ENCODE measurements around the gene HOXB3.

HOXB3 gene

DNA sequence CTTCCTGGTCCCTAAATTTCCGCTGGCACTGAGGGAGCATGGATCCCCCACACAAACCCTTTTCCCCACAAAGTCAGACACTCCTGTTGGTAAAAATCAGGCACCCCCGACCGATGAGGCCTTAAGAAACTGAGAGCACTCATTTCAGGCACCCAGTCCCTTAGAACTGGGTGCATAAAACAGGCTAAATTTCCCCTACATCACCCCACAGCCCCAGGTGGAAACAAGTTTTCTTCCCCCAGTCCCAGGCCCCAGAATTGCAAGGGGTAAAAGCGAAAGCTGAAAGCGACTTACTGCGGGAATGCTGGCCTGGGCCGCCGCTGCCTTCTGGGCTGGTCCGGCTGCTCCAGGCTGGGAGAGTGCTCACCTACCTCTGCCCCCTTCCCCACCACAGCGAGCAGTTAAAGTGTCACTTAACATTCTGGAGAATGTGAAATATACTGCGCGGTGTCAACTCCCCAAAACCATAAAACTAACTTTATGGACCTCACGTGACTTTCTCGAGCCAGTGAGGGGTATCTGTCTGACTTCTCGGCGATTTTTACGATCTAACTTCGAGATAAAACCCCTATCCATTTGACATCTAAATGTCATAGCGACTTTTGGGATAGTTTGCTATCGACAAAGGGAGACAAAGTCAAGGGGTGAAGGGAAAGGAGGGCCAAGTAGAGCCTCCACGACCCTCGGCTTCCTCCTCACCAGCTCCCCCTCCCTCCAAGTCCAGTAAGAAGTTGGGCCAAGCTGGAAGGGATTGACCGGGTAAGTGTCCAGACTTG lies at the start of gene HOXB3:
HOXB3 (minus strand) TSS at position 411 of the 776 bp plus-strand sequence. CDS start 37,767 bp downstream, outside the sequence.
- no peak for DNase-seq

DNA sequence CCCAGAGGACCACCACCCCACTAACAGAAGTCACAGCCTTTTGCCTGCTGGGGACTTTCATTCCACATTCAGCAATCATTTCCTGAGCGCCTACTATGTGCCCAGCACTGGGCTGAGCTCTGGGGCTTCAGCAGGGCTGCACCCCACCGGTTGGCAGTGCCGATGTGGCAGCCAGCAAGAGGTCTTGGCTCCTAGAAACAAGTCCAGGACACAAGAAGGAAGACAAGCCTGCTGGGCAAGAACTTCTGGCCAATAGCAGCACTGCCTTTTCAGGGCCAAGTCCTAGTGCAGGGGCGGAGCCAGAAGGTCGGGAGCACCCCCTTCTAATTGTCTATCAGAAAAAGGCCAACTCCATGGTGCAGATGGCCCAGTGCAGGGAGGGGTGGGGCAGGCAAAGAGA lies 49.1 kb upstream of the HOXB3 start:
- DNase-seq = no peak

DNA sequence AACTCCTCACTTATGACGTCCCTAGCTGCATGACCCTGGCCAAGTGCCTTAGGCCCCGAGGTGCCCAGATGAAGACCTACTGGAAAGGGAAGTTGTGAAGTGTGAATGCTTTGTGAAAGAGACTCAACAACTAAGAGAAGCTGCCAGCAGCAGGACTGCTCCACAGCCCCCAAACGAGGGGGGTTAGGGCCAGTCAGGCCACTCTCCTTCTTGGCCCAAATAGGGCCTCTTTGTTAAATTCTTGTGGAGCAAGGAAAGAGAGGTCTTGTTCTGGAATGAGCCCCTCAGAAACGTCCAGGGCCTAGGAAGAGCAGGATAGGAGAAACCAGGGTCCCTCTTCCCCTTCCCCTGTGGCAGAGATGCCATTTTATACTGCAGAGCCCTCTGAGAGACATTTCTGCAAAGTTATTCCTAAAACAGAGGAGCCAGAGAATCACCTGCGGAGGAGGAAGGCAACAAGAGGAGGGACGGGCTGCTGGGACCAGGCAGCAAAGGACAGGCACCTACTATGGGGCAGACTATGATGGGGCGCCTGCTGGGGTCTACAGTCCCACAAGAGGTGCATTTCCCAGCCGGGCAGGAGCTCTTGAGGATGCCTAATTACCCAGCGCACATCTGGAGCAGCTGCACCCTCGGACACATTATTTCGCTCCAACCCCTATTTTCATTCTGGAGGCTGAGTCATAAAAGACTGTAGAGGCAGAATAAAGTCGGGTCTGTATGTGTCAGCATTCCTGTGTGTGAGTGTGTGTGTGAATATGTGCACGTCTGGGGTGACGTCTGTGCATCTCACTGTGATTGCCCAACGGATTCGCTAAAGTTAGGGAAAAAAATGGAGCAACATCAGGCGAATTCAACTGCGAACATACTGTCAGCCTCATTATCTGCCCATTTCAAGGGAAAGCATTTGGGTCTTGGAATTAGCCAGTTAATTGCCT lies 47.6 kb upstream of the HOXB3 start:
- DNase-seq = no peak

DNA sequence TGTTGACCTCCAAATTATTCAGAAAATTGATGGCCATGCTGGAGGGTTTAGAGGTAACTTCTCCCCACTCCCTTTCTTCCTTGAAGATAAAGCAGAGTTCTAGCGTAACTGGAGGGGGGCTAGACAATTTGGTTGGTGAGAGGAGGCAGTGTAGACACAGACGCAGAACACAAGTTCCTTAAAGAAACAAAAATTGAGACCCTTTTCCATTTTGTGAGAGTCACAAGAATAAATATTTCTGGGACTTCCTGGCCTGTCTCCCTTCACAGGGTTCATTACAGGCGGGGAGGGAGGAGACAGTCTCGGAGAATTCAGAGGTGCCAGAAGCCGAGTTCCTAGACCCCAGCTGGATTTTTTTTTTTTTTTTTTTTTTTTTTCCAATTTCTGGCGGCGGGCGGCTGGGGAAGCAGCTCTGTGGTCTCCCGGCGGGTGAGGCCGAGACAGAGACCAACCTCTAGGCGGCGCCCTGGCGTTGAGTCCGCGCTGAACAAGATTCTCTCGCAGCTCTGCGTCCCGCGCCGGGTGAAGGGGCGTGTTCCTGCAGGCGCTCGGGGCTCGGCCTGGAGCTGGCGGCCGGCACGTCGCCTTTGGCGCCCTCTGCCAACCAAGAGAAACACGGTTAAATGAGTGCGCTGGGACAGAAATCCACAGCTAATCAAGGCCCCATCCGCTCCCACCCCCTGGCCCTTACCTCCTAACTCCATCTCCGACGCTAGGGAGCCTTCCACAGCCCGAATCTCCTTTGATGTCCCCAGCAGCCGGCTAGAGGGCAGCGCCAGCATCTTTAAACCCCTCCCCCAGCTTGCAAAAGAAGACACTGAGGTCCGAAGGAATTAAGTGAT lies 46.4 kb upstream of the HOXB3 start:
- peak; percentile 43 for DNase-seq

DNA sequence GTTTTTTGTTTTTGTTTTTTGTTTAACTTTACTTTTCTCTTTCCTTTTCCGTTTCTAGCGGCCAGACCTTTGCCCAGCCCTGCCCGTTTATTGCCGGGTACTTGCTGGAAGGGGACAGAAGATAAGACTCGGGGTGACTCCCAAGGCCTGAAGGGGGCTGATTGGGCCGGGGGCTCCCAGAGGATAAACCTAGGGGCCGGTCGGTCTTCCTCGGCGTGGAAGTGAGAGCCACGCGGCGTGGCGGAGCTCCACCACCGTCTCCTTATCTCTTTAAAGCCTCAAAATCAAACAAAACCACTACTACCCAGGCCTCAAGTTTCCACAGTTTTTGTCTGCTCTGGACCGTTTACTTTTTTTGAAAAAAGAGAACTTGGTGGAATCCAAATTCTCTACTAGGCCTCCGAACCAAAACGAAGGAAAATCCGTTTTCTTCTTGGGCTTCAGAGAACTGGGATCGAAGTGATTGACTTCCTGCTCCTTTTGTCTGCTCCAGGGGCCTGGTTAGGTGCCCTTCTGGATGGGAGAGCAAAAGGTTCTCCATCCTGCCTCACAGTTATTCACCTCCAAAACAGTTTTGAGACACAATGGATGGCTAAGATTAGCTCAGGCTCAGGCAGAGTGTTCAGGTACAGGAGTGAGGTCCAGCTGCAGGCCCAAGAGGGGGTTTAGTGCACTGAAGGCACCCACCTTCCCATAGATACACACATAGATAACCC lies 44.6 kb upstream of the HOXB3 start:
- DNase-seq = no peak

DNA sequence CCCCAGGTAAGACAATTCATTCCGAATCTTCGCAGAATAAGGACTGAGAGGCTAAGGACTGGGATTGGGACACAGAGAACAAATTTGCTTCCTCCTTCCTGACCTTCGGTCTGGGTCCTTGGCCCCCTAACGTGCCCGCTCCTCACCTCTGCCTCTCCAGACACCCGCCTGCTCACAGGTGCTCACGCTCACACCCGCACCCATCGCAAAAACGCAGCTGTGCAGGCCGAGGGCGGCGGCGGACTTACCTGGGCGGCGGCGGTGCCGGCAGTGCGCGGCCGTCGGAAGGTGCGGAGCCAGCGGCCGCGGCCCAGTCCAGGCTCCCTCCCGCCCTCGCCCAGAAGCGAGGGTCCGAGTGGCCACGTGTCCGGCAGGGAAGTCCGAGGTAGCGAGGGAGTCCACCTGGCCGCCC lies 43.2 kb upstream of the HOXB3 start:
- DNase-seq = no peak

DNA sequence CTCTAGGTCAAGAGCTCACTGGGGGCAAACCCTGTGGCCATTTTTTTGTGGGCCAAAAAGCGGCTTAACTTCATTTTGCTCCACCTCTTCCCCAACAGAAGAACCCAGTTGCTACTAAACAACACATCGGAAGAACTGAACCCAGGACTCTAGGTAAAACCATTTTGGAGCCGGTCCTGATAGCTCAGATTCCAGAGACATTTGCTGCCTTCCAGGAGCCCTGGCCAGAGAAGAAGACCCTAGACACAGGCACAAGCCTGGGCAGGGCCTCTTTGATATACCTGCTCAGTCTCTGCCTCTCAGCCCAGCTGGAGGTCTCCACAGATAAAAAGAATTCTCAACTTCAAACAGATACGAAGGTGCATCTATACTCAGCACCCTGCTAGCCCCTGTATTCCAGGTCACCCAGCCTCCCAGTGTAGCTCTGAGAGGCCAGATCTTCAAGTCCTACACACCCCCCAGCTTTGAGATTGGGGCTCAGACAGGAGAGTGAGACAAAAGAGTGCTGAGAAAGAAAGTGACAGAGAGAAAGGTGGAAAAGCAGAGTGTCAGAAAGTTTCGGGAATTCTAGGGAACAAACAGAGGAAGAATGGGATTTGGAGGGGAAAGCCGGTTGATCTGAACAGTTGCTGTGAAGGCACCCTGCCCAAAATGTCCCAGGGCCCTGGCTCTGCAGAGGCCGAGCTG lies 42.7 kb upstream of the HOXB3 start:
- no peak for DNase-seq

DNA sequence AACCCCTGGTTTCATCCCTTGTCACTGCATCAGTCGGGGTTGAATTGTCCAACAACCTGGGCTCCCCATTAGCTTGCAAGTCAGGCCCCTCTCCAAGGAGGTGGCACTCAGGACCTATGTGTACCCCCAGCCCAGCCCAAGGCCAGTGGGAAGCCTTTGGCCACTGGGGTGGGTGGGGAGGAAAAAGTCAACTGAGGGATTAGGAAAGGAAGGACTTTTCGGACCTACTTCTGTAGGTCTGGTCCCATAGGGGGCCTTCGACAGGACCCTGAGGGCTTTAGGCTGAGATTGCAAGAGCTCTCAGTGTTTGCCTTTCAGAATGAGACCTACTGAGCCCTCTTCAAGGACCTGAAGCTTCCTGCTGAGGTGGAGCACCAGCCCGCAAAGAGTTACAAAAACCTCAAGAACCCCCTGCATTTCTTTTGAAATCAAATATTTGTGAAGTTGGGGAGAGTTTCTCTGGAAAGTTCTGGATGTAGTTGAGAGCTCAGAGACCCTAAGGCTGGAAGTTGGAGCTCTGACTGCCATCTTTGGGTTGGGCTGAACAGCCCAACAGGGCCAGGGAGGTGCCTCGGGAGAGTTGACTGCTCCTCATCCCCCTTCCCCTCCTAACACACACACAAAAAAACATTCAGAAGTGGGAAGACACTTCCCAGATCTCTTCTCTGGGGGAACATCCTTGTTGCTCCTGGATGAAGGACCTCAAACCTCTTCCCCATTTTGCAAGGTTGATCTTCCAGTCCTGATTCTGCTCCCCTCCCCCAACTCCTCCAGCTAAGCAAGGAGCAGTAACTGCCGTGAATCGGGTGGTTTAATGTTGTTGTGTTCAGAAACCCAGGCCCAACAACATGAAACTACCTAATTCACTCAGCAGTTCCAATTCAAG lies 41.9 kb upstream of the HOXB3 start:
- no peak for DNase-seq

DNA sequence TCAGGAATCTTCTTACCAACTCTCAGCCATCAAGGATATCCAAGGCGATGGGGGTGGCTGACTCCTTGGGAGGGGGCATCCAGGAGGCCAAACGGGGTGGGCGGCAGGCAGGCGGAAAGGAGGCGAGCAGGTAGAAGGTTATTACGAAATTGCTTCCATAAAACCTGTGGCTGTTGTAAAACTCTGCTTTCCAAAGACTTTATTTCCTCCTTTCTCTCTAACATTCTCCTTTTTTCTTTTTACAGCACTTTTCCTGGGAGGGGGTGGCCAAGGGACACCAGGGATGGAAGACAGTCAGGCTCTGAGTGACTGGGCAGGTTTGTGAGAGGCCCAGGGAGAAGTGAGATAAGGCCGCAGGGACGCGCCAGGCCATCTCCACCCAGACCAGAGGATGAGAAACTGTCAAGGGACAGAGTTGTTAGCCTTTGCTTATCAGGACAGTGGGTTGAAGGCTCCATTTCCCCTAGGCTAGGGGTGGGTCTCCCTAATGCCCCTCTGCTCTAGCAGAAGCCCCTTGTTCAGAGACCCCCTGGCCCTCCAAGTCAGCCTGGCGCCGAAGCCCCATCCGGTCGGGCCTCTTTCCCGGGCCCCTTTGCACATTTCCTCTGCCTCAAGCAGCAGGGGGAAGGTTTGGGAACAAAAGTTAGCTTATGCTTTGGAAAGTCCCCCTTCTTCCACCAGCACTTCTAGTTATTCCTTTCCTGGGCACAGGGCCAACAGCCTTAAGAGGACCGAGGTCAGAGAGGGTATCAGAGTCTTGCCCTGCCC lies 41.1 kb upstream of the HOXB3 start:
- DNase-seq = no peak

DNA sequence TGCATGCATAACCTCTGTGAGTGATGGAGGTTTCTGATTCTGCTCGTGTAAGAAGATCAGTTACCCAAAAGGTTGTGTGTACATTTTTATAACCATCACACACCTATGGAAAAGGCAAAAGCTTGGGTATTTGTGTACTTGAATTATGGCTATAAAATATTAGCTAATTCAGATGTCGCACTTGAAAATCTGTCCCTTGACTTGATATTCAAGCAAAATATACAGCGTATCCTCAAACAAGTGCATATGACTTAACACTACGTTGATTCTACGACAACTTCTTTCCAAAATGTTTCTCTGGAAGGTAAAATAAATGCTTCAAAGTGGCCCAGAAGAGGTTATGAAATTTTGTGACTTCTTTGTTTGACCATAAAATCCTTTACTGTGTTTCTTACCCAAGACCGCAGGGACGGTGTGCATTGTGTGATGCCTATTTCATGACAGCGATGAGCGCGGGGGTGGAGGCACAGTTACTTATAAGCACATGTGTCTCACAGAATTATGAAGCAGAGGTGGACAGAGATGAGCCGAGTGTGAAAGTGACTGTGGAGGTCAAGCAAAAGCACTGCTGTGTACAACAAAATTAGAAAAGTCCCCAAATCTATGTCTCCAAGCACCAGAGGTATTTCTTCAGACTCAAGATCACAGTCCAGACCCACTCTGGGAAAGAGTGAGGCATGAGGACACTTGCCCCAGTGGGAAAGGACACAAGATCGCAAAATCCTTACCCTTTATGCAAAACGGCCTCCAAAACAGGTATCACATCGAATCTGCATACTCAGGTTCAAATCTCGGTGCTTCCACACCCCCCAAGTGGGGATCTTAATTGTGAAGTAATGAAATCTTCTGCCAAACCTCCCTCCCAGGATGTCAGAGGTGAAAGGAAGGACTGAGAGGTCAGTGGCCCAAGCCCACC lies 40.2 kb upstream of the HOXB3 start:
- no peak for DNase-seq

DNA sequence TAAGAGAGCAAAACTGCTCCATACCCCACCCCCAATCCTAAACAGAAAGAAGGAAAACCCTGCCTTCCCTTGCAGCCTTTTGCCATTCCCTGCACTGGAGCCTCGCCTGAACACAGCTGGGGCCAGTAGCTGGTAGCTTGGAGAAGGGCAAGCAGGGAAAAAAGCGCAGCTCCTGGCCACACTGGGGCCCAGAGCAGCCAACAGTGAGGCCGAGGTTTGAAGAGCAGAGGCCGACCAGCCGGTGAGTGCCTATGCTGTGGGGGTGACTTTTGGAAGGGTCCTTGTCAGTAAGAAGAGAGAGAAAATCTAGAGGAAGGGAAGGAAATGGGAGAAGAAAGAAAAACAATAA lies 39.3 kb upstream of the HOXB3 start:
- no peak for DNase-seq

DNA sequence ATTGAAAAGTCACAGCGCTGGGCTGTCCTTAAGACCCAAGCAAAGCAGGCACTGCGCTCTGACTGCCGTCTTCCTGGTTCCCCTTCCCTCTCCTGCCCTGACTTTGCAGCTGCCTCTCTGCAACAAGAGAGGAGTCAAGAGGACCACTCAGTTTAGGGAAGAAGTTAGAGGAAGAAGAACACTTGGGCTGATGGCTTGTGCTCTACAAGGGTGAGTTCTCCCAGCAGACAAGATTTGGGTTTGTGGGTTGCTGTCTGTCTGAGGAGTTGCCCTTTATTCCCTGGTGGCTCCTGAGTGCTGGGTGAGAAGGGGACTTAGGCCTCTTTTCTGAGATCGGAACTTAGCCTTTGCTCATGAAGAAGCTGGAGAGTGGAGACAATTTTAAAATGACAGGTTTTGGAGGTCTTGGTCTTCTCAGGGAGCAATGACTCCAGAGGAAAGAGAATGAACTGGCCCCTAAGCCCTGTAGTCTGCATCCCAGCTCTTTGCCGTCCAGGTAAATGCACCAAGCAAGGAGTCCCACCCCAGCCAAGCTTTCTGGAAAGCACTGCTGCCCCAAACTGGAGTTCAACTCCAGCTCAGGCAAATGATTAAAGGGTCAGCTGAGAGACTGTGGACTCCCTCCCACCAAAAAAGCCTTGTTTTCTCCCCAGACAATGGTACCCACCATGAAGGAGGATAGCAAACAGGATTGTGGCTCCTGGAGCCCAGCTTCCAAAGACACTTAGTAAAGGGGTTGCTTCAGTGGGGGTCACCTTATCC lies 38.8 kb upstream of the HOXB3 start:
- no peak for DNase-seq

DNA sequence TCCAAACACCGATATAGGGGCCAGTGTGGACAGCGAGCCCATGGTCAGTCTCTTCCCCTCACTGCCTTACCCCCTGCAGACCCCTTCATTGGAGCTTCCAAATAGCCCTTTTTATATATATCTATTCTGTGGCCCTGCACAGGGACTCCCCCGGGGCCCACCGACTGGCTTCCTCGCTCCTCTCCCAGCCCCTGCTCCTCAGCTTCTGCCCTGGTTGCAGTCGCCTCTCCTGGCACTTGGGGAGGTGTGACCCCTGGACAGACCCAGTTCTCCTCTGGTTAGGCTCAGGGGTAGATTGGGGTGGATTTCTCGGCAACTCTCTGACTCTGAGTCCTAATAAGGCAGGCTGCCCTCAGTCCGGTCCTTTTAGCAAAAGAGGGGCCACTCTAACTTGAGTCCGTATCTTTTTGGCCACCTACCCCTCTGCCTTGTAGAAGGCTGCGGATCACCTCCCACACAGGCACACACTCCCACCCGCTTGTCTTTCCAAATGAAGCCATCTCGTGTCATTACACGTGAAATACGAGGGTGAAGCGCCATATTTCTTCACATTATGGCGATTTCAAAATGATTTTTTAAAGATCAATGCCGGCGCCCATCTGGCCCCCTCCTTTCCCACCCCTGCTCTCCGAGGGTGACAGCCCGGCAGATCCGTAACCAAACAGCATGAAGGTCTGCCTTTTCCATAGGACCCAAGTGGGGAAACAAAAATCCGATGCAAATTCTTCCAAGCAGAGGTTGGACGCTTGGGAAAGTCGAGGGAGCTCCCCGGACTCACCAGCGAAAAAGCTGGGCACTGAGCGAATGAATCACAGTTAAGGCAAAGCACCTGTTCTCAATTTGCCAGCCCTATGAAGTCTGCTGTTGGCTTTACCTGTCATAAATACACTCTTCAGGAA lies 37.8 kb upstream of the HOXB3 start:
- DNase-seq = no peak

DNA sequence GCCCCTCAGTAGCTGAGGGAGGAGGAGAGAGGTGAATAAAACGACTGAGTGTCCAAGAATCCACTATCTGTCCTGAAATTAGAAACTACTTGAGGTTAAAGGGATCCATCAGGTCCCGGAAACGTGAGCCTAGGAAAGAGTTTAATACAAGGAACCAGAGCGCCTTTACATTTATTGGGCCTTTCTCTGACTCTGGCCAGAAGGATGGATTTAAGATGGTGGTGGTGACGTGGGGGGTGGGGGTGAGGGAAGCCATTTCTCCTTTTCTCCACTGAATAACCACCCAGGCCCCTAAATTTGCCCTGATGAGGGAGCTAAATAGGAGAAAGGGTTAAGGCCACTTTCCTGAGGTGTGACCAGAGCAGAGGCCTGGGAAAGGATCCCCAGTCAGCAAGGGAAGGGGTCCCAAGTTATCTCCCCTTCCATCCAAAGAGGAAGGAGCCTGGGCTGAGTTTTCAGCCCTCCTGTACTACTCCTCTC lies 37.1 kb upstream of the HOXB3 start:
- DNase-seq = no peak

DNA sequence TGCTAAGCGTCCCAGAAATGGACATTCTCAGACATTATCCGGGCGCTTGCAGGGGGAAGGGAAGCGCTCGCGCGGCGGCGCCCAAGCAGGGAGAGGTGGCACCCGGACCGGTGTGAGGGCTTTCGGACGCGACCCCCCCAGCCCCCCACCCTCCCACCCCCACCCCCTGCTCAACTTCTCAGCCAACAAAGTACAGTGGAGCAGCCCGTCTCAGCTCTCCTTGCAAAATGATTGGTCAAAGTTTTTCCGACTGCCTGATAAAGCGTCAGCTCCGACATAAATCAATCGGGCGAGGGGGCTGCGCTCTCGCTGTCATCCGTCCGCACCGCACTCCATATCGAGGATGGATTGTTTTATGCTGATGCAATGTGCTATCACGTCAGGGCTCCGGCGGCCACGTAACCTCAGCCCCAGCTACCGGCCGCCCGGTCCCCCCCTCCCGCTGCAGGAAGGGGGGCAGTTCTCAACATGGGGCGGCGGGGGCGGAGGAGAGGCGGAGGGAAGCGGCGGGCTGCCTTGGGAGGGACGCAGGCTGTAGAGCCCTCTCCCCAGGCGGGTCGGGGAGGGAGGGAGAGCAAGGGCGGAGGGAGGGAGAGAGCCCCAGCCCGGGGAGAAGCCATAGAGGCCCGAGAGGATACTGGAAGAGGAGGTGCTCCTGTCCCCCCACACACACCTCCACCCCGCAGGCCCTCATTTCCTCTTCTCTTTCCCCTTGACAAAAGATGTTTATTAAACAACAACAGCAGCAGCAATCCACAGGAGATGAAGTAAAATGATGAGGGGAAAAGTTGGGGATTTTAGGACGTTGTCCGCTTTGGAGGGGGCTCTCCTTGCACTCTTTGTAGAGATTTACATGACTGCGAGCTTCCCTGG lies 36.4 kb upstream of the HOXB3 start, which contains the start of gene HOXB9:
HOXB9 (minus strand) TSS at position 114 of the 873 bp plus-strand sequence; CDS start at position 25, 89 bp downstream.
- DNase-seq = peak; percentile 60

Data from activated T-cell treated with anti-CD3 and anti-CD28 coated beads for 4 hours (primary cell).